Measurements from ENCODE around the gene TDRD15. TPM values are rescaled to one million over a fixed set of nuclear protein-coding genes. Genes with fewer than 3 reads are reported as not detected.

Gene TDRD15
- total RNA-seq: 0.05 TPM
- polyA plus RNA-seq: 0.07 TPM
- long read RNA-seq, donor 1: 0 reads
- long read RNA-seq, donor 2: 0 reads
- long read RNA-seq, donor 3: 0 reads
- long read RNA-seq, donor 4: 0 reads
- long read RNA-seq, donor 5: 0 reads
- long read RNA-seq, donor 6: 0 reads
- long read RNA-seq, donor 7: 0 reads
- long read RNA-seq, donor 8: 0 reads
- long read RNA-seq, donor 9: 0 reads
- long read RNA-seq, donor 10: 0 reads

- no peak within 1 kb of the TSS for H3K27ac ChIP-seq (ENCODE audit: low read depth in 1 of 2, low read length in 1 of 2)
- H3K4me1 ChIP-seq (ENCODE audit: control insufficient read depth in 2 of 2, insufficient read depth in 2 of 2, low read length in 2 of 2): no peaks in the 10 kb centered on the region
- no peak for DNase-seq (ENCODE audit: low read depth in 6 of 9, low spot score in 9 of 9)
- no peaks in the 10 kb centered on the region for H3K9me3 ChIP-seq (ENCODE audit: control insufficient read depth in 2 of 2, insufficient read depth in 1 of 2, low read length in 1 of 2)
- WGBS: 97% methylated on average over 27 of the region's 27 CpGs
- H3K4me3 ChIP-seq (ENCODE audit: low read length in 2 of 2): no peak within 1 kb of the TSS
- H3K27me3 ChIP-seq (ENCODE audit: control insufficient read depth in 2 of 2, insufficient read depth in 1 of 2, low read length in 1 of 2): no peaks in the 10 kb centered on the region
- no peaks in the 10 kb centered on the region for H3K36me3 ChIP-seq (ENCODE audit: control insufficient read depth in 2 of 2, insufficient read depth in 2 of 2, low read length in 1 of 2)
Measured at GRCh38 chr2:21123473-21124393, at the start of gene TDRD15. TSS of gene TDRD15 (plus strand) at chr2:21123968. CDS start at chr2:21137468, 13,500 bp downstream.

GRCh38 chr2:21078296-21078695, 45.5 kb upstream of the TDRD15 start:
- no peaks in the 10 kb centered on the region for H3K27me3 ChIP-seq (ENCODE audit: control insufficient read depth in 2 of 2, insufficient read depth in 1 of 2, low read length in 1 of 2)
- H3K9me3 ChIP-seq (ENCODE audit: control insufficient read depth in 2 of 2, insufficient read depth in 1 of 2, low read length in 1 of 2): no peaks in the 10 kb centered on the region
- H3K36me3 ChIP-seq (ENCODE audit: control insufficient read depth in 2 of 2, insufficient read depth in 2 of 2, low read length in 1 of 2): no peaks in the 10 kb centered on the region
- H3K27ac ChIP-seq (ENCODE audit: low read depth in 1 of 2, low read length in 1 of 2): no peak overlapping the region
- no peak overlapping the region for H3K4me3 ChIP-seq (ENCODE audit: low read length in 2 of 2)
- no peaks in the 10 kb centered on the region for H3K4me1 ChIP-seq (ENCODE audit: control insufficient read depth in 2 of 2, insufficient read depth in 2 of 2, low read length in 2 of 2)
- no peak for DNase-seq (ENCODE audit: low read depth in 6 of 9, low spot score in 9 of 9)
- WGBS: 73% methylated on average over 1 of the region's 1 CpG

GRCh38 chr2:21083482-21083881, 40.3 kb upstream of the TDRD15 start:
- no peak for DNase-seq (ENCODE audit: low read depth in 6 of 9, low spot score in 9 of 9)
- Histone ChIP-seq H3K36me3 (ENCODE audit: control insufficient read depth in 2 of 2, insufficient read depth in 2 of 2, low read length in 1 of 2) (no peaks in the 10 kb centered on the region), H3K9me3 (ENCODE audit: control insufficient read depth in 2 of 2, insufficient read depth in 1 of 2, low read length in 1 of 2) (no peaks in the 10 kb centered on the region), H3K27ac (ENCODE audit: low read depth in 1 of 2, low read length in 1 of 2) (no peak overlapping the region), H3K4me1 (ENCODE audit: control insufficient read depth in 2 of 2, insufficient read depth in 2 of 2, low read length in 2 of 2) (no peaks in the 10 kb centered on the region), H3K27me3 (ENCODE audit: control insufficient read depth in 2 of 2, insufficient read depth in 1 of 2, low read length in 1 of 2) (no peaks in the 10 kb centered on the region), H3K4me3 (ENCODE audit: low read length in 2 of 2) (no peak overlapping the region)
- 98% methylated on average over 1 of the region's 1 CpG for WGBS

GRCh38 chr2:21084401-21084800, 39.4 kb upstream of the TDRD15 start:
- Histone ChIP-seq H3K9me3 (ENCODE audit: control insufficient read depth in 2 of 2, insufficient read depth in 1 of 2, low read length in 1 of 2) (no peaks in the 10 kb centered on the region), H3K27me3 (ENCODE audit: control insufficient read depth in 2 of 2, insufficient read depth in 1 of 2, low read length in 1 of 2) (no peaks in the 10 kb centered on the region), H3K27ac (ENCODE audit: low read depth in 1 of 2, low read length in 1 of 2) (no peak overlapping the region), H3K4me3 (ENCODE audit: low read length in 2 of 2) (no peak overlapping the region), H3K4me1 (ENCODE audit: control insufficient read depth in 2 of 2, insufficient read depth in 2 of 2, low read length in 2 of 2) (no peaks in the 10 kb centered on the region), H3K36me3 (ENCODE audit: control insufficient read depth in 2 of 2, insufficient read depth in 2 of 2, low read length in 1 of 2) (no peaks in the 10 kb centered on the region)
- WGBS: 93% methylated on average over 4 of the region's 4 CpGs
- no peak for DNase-seq (ENCODE audit: low read depth in 6 of 9, low spot score in 9 of 9)

GRCh38 chr2:21092308-21092869, 31.4 kb upstream of the TDRD15 start:
- Histone ChIP-seq H3K9me3 (ENCODE audit: control insufficient read depth in 2 of 2, insufficient read depth in 1 of 2, low read length in 1 of 2) (no peaks in the 10 kb centered on the region), H3K27ac (ENCODE audit: low read depth in 1 of 2, low read length in 1 of 2) (no peak overlapping the region), H3K27me3 (ENCODE audit: control insufficient read depth in 2 of 2, insufficient read depth in 1 of 2, low read length in 1 of 2) (no peaks in the 10 kb centered on the region), H3K4me3 (ENCODE audit: low read length in 2 of 2) (no peak overlapping the region), H3K36me3 (ENCODE audit: control insufficient read depth in 2 of 2, insufficient read depth in 2 of 2, low read length in 1 of 2) (no peaks in the 10 kb centered on the region), H3K4me1 (ENCODE audit: control insufficient read depth in 2 of 2, insufficient read depth in 2 of 2, low read length in 2 of 2) (no peaks in the 10 kb centered on the region)
- WGBS: 90% methylated on average over 3 of the region's 3 CpGs
- DNase-seq (ENCODE audit: low read depth in 6 of 9, low spot score in 9 of 9): no peak

- no peak overlapping the region for H3K27ac ChIP-seq (ENCODE audit: low read depth in 1 of 2, low read length in 1 of 2)
- H3K4me3 ChIP-seq (ENCODE audit: low read length in 2 of 2): no peak overlapping the region
- no peaks in the 10 kb centered on the region for H3K4me1 ChIP-seq (ENCODE audit: control insufficient read depth in 2 of 2, insufficient read depth in 2 of 2, low read length in 2 of 2)
- H3K9me3 ChIP-seq (ENCODE audit: control insufficient read depth in 2 of 2, insufficient read depth in 1 of 2, low read length in 1 of 2): no peaks in the 10 kb centered on the region
- WGBS: 74% methylated on average over 1 of the region's 1 CpG
- no peaks in the 10 kb centered on the region for H3K27me3 ChIP-seq (ENCODE audit: control insufficient read depth in 2 of 2, insufficient read depth in 1 of 2, low read length in 1 of 2)
- DNase-seq (ENCODE audit: low read depth in 6 of 9, low spot score in 9 of 9): no peak
- H3K36me3 ChIP-seq (ENCODE audit: control insufficient read depth in 2 of 2, insufficient read depth in 2 of 2, low read length in 1 of 2): no peaks in the 10 kb centered on the region
Measured at GRCh38 chr2:21095178-21095577, 28.6 kb upstream of the TDRD15 start.

GRCh38 chr2:21095714-21096113, 28.1 kb upstream of the TDRD15 start:
- Histone ChIP-seq H3K4me3 (ENCODE audit: low read length in 2 of 2) (no peak overlapping the region), H3K4me1 (ENCODE audit: control insufficient read depth in 2 of 2, insufficient read depth in 2 of 2, low read length in 2 of 2) (no peaks in the 10 kb centered on the region), H3K36me3 (ENCODE audit: control insufficient read depth in 2 of 2, insufficient read depth in 2 of 2, low read length in 1 of 2) (no peaks in the 10 kb centered on the region), H3K9me3 (ENCODE audit: control insufficient read depth in 2 of 2, insufficient read depth in 1 of 2, low read length in 1 of 2) (no peaks in the 10 kb centered on the region), H3K27me3 (ENCODE audit: control insufficient read depth in 2 of 2, insufficient read depth in 1 of 2, low read length in 1 of 2) (no peaks in the 10 kb centered on the region), H3K27ac (ENCODE audit: low read depth in 1 of 2, low read length in 1 of 2) (no peak overlapping the region)
- 94% methylated on average over 3 of the region's 3 CpGs for WGBS
- DNase-seq (ENCODE audit: low read depth in 6 of 9, low spot score in 9 of 9): no peak

GRCh38 chr2:21096458-21096857, 27.3 kb upstream of the TDRD15 start:
- no peak overlapping the region for H3K27ac ChIP-seq (ENCODE audit: low read depth in 1 of 2, low read length in 1 of 2)
- DNase-seq (ENCODE audit: low read depth in 6 of 9, low spot score in 9 of 9): no peak
- H3K27me3 ChIP-seq (ENCODE audit: control insufficient read depth in 2 of 2, insufficient read depth in 1 of 2, low read length in 1 of 2): no peaks in the 10 kb centered on the region
- 92% methylated on average over 1 of the region's 1 CpG for WGBS
- no peaks in the 10 kb centered on the region for H3K9me3 ChIP-seq (ENCODE audit: control insufficient read depth in 2 of 2, insufficient read depth in 1 of 2, low read length in 1 of 2)
- no peaks in the 10 kb centered on the region for H3K4me1 ChIP-seq (ENCODE audit: control insufficient read depth in 2 of 2, insufficient read depth in 2 of 2, low read length in 2 of 2)
- no peak overlapping the region for H3K4me3 ChIP-seq (ENCODE audit: low read length in 2 of 2)
- H3K36me3 ChIP-seq (ENCODE audit: control insufficient read depth in 2 of 2, insufficient read depth in 2 of 2, low read length in 1 of 2): no peaks in the 10 kb centered on the region

GRCh38 chr2:21097331-21097730, 26.4 kb upstream of the TDRD15 start:
- H3K27ac ChIP-seq (ENCODE audit: low read depth in 1 of 2, low read length in 1 of 2): no peak overlapping the region
- H3K27me3 ChIP-seq (ENCODE audit: control insufficient read depth in 2 of 2, insufficient read depth in 1 of 2, low read length in 1 of 2): no peaks in the 10 kb centered on the region
- no peak overlapping the region for H3K4me3 ChIP-seq (ENCODE audit: low read length in 2 of 2)
- H3K36me3 ChIP-seq (ENCODE audit: control insufficient read depth in 2 of 2, insufficient read depth in 2 of 2, low read length in 1 of 2): no peaks in the 10 kb centered on the region
- WGBS: 88% methylated on average over 6 of the region's 6 CpGs
- no peak for DNase-seq (ENCODE audit: low read depth in 6 of 9, low spot score in 9 of 9)
- no peaks in the 10 kb centered on the region for H3K9me3 ChIP-seq (ENCODE audit: control insufficient read depth in 2 of 2, insufficient read depth in 1 of 2, low read length in 1 of 2)
- no peaks in the 10 kb centered on the region for H3K4me1 ChIP-seq (ENCODE audit: control insufficient read depth in 2 of 2, insufficient read depth in 2 of 2, low read length in 2 of 2)

All from thymus (tissue), 14 donors.